Measurements from ENCODE around the gene PCGF3.

- TF ChIP-seq POLR2A (IDR thresholded peaks at IDR 0.05; ENCODE audit: low read depth, low read length) (no peak), SIN3A (IDR thresholded peaks at IDR 0.05; ENCODE audit: low read depth, low read length) (no peak), CTCF (IDR thresholded peaks at IDR 0.05 in 2 of 3, conservative IDR thresholded peaks at IDR 0.05 in 1 of 3; ENCODE audit: control insufficient read depth in 2 of 3, extremely low read depth in 1 of 3, insufficient read depth in 1 of 3, low read depth in 3 of 3, low read length in 3 of 3) (no peak), STAT1 (conservative IDR thresholded peaks at IDR 0.05) (no peak), RFX5 (IDR thresholded peaks at IDR 0.05; ENCODE audit: low read depth, low read length) (no peak), NFYB (IDR thresholded peaks at IDR 0.05; ENCODE audit: insufficient read depth, low read depth, low read length) (no peak), MTA3 (IDR thresholded peaks at IDR 0.05; ENCODE audit: borderline replicate concordance, low read length) (no peak), POLR2AphosphoS5 (IDR thresholded peaks at IDR 0.05; ENCODE audit: low read length) (no peak)
Measured at GRCh38 chr4:725391-726234, 20.0 kb downstream of the PCGF3 start.

Measured in GM12878 (cell line).